K562 treated with DMSO at 1 percent for 4 hours (cell line): Measurements from ENCODE around the gene HSF2. TPM values are rescaled to one million over a fixed set of nuclear protein-coding genes. Genes with fewer than 3 reads are reported as not detected.

Experiments used
- total RNA-seq: library from RNA; unstranded; fragments of 300-600 nt; gene quantifications from 2 replicates; pipeline ENCODE4 v1.2.3, GENCODE V29; 2022; ENCODE audit not compliant: insufficient read depth

HSF2 gene, protein sequence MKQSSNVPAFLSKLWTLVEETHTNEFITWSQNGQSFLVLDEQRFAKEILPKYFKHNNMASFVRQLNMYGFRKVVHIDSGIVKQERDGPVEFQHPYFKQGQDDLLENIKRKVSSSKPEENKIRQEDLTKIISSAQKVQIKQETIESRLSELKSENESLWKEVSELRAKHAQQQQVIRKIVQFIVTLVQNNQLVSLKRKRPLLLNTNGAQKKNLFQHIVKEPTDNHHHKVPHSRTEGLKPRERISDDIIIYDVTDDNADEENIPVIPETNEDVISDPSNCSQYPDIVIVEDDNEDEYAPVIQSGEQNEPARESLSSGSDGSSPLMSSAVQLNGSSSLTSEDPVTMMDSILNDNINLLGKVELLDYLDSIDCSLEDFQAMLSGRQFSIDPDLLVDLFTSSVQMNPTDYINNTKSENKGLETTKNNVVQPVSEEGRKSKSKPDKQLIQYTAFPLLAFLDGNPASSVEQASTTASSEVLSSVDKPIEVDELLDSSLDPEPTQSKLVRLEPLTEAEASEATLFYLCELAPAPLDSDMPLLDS
- total RNA-seq: 16.8 and 18.8 TPM in 2 replicates

GRCh38 chr6:122399348-122400120 lies at the start of gene HSF2:
TSS of gene HSF2 (plus strand) at chr6:122399652. CDS start at chr6:122399738, 86 bp downstream.

GRCh38 chr6:122471107-122472021 lies 71.9 kb downstream of the HSF2 start, which contains the start of gene SERINC1:
TSS of gene SERINC1 (minus strand) at chr6:122471807. CDS start at chr6:122471737, 70 bp downstream.

Other genes with a start within 250 kb of the HSF2 start
- 42.2 and 47.9 TPM in 2 replicates for gene SERINC1, start 72.2 kb downstream of the HSF2 start, total RNA-seq
- gene PKIB, start 210.8 kb downstream of the HSF2 start, total RNA-seq: 9.1 and 15.0 TPM in 2 replicates